ENCODE results near the gene COMP.

COMP gene

DNA sequence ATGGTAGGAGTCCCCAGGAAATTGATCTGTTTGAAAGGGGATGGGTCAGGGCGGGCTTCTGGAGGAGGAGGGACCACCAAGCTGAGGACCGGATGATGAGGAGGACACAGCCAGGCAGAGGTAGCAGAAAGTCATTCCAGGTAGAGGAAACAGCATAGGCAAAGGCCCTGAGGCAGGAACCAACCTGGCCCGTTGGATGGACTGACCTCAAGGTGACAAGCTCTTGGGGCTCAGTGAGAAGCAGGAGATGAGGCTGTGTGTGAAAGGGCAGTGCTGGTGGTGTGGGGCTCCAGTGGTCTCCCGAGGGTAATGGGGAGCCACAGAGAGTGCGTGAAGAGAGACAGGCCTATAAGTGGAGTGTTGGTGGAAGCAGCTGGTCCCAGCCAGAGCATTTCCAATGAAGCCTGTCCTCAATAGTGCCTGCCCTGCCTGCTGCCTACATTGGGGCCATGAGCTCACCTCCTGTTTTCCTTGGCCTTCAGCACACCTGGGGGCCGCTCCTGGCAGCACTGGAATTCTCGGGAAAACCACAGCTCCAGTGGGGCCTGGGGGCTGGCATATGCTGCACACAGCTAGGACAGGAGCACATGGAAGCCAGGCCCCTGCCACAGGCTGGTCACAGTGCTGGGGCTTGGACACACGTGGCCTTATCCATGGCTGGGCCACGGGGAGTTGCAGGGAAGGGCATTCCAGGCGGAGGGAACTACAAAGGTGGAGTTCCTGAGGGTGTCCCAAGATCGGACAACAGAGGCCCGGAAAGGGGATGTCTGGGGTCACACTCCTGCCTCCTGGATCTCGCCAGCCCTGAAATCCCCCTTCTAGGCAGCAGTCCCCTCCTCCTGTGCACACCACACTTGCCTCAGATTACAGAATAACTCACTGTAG lies 2.3 kb upstream of the COMP start:
- H3K9me3 Mint-ChIP-seq, result no peaks in the 10 kb centered on the region
- H3K36me3 Mint-ChIP-seq, result peaks cover 2% of the 10 kb centered on the region
- H3K4me1 Mint-ChIP-seq, result peaks cover 14% of the 10 kb centered on the region
- peaks cover 33% of the 10 kb centered on the region for H3K27me3 Mint-ChIP-seq
- peak overlapping the region; percentile 4 for H3K27ac Mint-ChIP-seq
- no peak overlapping the region for H3K4me3 Mint-ChIP-seq

- H3K27me3 Mint-ChIP-seq, result peaks cover 37% of the 10 kb centered on the region
- H3K9me3 Mint-ChIP-seq, result no peaks in the 10 kb centered on the region
- no peak overlapping the region for H3K4me3 Mint-ChIP-seq
- peaks cover 19% of the 10 kb centered on the region for H3K4me1 Mint-ChIP-seq
- H3K27ac Mint-ChIP-seq, result no peak overlapping the region
- H3K36me3 Mint-ChIP-seq, result peaks cover 2% of the 10 kb centered on the region
Measured at GRCh38 chr19:18792661-18793060, 1.6 kb upstream of the COMP start.

DNA sequence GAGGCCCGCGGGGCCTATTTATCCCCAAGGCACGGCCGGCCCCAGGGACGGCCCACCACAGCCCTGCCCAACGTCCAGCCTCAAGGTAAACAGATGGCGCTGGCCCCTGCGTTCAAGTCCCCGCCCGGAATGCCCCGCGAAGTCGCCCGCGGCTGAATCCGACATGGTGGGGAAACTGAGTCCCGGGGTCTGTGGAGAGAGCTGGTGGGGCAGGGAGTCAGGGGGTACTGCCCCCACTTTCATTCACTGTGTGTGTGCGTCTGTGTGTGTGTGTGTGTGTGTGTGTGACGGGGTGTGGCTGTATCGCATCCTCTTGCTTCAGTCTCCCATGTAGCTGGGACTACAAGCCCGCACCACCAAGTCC lies 192 bp upstream of the COMP start:
- H3K27me3 Mint-ChIP-seq, result peaks cover 45% of the 10 kb centered on the region
- H3K36me3 Mint-ChIP-seq, result peaks cover 2% of the 10 kb centered on the region
- H3K27ac Mint-ChIP-seq, result no peak overlapping the region
- H3K4me3 Mint-ChIP-seq, result no peak overlapping the region
- no peaks in the 10 kb centered on the region for H3K9me3 Mint-ChIP-seq
- peaks cover 24% of the 10 kb centered on the region for H3K4me1 Mint-ChIP-seq

DNA sequence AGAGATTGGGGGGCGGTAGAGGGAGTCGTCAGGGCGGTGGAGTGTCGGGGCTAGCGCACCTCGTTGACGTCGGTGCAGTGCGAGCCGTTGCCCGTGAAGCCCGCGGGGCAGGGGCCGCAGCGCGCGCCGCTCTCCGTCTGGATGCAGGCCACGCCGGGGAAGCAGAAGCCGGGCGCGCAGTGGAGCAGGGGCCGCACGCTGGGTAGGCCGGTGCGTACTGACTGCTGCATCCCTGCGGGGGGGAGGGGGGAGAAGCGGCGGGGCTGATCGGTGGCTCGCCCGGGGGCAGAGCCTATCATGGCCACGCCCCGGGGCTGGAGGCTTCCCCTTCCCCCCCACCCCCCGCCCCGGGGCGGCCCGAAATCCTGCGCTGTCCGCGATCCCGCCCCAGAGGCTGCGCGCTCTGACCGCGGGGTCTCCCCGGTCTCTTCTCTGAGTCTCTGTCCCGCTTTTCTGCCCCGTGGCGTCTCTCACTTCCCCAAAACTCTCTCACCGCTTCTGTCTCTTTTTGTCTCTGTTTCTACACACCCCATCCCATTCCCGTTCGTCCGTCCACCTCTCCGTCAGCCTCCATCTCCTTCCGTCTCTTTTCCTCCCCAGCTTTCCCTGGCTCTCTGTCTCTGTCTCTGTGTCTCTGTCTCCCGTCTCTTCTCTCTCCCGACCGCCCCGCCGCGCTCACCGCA lies 1.1 kb downstream of the COMP start:
- H3K4me3 Mint-ChIP-seq, result peak overlapping the region; percentile 80
- H3K36me3 Mint-ChIP-seq, result peaks cover 2% of the 10 kb centered on the region
- H3K4me1 Mint-ChIP-seq, result peaks cover 35% of the 10 kb centered on the region
- H3K27me3 Mint-ChIP-seq, result peaks cover 50% of the 10 kb centered on the region
- peak overlapping the region; percentile 60 for H3K27ac Mint-ChIP-seq
- no peaks in the 10 kb centered on the region for H3K9me3 Mint-ChIP-seq

DNA sequence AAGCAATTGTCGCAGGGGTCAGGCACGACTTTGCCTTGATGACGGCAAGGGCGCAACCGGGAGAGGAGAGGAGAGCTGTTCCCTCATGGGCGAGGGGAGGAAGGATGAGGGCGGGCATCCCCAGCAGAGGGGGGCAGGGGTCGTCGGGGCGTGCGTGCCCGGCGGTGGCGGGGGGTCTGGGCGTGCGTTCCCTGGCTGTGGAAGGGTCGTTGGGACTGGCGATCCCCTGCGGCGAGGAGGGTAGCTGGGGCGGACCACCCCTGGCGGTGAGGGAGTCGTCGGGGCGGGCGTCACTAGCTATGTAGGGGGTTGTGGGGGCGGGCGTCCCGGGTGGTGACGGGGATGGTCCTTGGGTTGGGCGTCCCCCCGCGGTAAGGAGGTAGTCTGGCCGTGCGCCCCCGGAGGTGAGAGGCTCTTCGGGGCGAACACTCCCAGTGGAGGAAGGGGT lies 1.7 kb downstream of the COMP start:
- Mint-ChIP-seq H3K36me3 (peaks cover 2% of the 10 kb centered on the region), H3K4me3 (peak overlapping the region; percentile 62), H3K27ac (no peak overlapping the region), H3K4me1 (peaks cover 36% of the 10 kb centered on the region), H3K9me3 (no peaks in the 10 kb centered on the region), H3K27me3 (peaks cover 50% of the 10 kb centered on the region)

DNA sequence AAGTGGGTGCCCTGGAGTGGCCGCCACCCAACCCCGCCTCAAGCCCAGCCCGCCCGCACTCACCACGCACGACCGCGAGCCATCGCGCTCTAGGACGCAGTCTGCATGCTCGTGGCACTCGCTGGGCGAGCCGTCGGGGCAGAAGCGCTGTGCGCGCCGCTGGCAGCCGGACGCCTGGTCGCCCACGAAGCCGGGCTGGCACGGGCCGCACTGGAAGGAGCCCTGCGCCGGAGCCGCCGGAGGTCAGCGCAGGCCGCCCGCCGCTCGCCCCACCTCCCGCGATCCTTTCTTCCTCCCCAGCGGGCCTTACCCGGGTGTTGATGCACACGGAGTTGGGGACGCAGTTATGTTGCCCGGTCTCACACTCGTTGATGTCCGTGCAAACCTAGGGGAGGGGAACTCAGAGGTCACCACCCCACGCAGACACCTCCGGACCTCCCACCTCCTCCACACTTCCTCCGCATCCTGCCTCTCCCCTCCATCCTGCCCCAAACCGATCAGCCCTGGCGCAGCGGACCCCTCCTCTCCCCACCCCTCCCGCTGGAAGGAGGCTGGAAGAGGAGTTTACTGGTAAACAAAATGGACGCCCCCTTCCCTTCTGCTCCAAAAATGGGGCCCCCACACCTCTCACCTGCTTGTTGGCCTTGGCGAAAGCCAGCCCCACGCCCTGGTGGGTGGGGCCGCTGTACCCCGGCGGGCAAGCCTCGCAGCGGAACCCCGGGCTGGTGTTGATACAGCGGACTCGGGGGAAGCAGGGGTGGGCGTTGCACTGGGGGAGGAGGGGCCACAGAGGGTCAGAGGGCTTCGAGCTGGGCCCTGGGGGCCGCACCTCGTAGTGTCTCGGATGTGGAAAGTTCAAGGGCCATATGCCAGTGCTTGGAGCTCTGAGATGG lies 2.3 kb downstream of the COMP start:
- Mint-ChIP-seq H3K4me3 (peak overlapping the region; percentile 62), H3K27ac (no peak overlapping the region), H3K27me3 (peaks cover 47% of the 10 kb centered on the region), H3K36me3 (peaks cover 2% of the 10 kb centered on the region), H3K9me3 (no peaks in the 10 kb centered on the region), H3K4me1 (peaks cover 39% of the 10 kb centered on the region)

DNA sequence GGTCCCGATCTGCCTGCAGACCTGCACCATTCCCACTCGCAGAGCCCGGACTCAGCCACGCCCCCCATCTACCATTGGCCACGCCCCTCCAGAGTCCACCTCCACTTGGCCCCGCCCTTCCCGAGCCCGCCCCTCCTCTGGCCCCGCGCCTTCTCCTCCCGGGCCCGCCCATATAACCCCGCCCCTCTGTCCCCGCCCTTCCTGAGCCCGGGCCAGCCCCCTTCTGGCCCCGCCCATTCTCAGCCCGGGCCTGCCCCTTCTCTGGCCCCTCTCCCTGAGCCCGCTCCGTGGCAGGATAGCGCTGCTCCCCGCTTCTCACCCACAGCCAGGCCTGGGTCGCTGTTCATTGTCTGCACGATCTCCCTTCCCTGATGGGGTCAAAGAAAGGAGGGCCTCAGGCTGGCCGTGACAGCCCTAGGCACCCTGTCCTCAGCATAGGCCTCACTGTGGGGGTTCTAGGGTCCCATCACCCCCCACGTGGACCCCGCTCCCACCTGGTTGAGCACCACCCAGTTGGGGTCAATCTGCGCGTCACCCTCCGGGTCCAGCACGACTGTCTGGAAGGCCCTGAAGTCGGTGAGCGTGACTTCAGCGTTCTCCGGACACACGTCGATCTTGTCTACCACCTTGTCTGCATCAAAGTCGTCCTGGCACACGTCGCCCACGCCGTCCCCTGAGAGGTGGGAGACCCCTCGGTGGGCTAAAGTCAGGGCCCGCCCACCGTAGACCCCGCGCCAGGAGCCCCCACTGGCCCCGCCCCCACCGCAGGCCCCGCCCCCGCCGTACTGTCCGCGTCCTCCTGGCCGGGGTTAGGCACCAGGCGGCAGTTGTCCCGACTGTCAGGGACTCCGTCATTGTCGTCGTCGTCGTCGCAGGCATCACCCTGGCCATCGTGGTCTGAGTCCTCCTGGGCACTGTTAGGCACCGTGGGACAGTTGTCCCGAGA lies 5.7 kb downstream of the COMP start:
- Mint-ChIP-seq H3K27me3 (peaks cover 30% of the 10 kb centered on the region), H3K36me3 (no peaks in the 10 kb centered on the region)

GRCh38 chr19:18784786-18785120 lies 6.4 kb downstream of the COMP start:
- Mint-ChIP-seq H3K27me3 (peaks cover 26% of the 10 kb centered on the region), H3K4me3 (no peak overlapping the region), H3K9me3 (no peaks in the 10 kb centered on the region), H3K4me1 (peaks cover 32% of the 10 kb centered on the region), H3K36me3 (no peaks in the 10 kb centered on the region), H3K27ac (no peak overlapping the region)

More for the DNA sequence above, 5.7 kb downstream of the COMP start:
- H3K4me1 Mint-ChIP-seq, result peaks cover 38% of the 10 kb centered on the region
- peak overlapping the region; percentile 55 for H3K4me3 Mint-ChIP-seq
- no peak overlapping the region for H3K27ac Mint-ChIP-seq
- no peaks in the 10 kb centered on the region for H3K9me3 Mint-ChIP-seq

- no peak overlapping the region for H3K27ac Mint-ChIP-seq
- no peak overlapping the region for H3K4me3 Mint-ChIP-seq
- H3K27me3 Mint-ChIP-seq, result peaks cover 24% of the 10 kb centered on the region
- peaks cover 26% of the 10 kb centered on the region for H3K4me1 Mint-ChIP-seq
- H3K36me3 Mint-ChIP-seq, result no peaks in the 10 kb centered on the region
- no peaks in the 10 kb centered on the region for H3K9me3 Mint-ChIP-seq
Measured at GRCh38 chr19:18783958-18784785, 6.9 kb downstream of the COMP start.

- H3K4me1 Mint-ChIP-seq, result peaks cover 21% of the 10 kb centered on the region
- peaks cover 21% of the 10 kb centered on the region for H3K27me3 Mint-ChIP-seq
- H3K9me3 Mint-ChIP-seq, result no peaks in the 10 kb centered on the region
- no peaks in the 10 kb centered on the region for H3K36me3 Mint-ChIP-seq
- no peak overlapping the region for H3K4me3 Mint-ChIP-seq
- H3K27ac Mint-ChIP-seq, result no peak overlapping the region
Measured at GRCh38 chr19:18782559-18783225, 8.4 kb downstream of the COMP start.

- Mint-ChIP-seq H3K27ac (no peak overlapping the region), H3K27me3 (peaks cover 15% of the 10 kb centered on the region), H3K4me3 (no peak overlapping the region), H3K4me1 (peaks cover 17% of the 10 kb centered on the region), H3K9me3 (no peaks in the 10 kb centered on the region), H3K36me3 (no peaks in the 10 kb centered on the region)
Measured at GRCh38 chr19:18781885-18782527, 9.1 kb downstream of the COMP start.

DNA sequence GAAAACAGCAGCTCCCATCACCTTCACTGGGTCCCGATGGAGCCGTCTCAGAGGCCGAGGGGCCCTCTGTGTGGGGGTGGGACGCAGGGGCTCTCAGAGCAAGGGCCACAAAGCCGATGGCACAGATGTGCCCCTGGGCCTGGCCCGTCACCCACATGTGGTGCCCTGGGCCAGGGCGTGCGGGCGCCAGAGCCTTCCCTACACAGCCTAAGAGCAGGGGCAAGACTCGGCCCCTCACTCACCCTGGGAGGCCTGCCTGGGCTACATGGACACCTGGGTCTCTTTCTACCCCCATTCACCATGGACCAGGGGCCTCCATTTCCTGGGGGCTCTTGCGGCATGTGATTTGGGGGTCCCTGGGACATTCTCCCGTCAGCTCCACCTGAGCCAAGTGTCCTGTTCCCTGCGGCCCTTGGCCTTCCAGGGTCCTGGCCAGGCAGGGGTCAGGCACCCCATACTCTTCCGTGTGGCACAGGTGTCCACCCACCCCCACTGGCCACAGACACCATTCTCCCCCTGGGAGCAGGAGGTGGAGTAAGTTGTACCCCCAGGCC lies 10.0 kb downstream of the COMP start:
- Mint-ChIP-seq H3K4me3 (no peak overlapping the region), H3K27ac (no peak overlapping the region), H3K27me3 (peaks cover 8% of the 10 kb centered on the region), H3K36me3 (no peaks in the 10 kb centered on the region), H3K9me3 (no peaks in the 10 kb centered on the region), H3K4me1 (peaks cover 13% of the 10 kb centered on the region)

DNA sequence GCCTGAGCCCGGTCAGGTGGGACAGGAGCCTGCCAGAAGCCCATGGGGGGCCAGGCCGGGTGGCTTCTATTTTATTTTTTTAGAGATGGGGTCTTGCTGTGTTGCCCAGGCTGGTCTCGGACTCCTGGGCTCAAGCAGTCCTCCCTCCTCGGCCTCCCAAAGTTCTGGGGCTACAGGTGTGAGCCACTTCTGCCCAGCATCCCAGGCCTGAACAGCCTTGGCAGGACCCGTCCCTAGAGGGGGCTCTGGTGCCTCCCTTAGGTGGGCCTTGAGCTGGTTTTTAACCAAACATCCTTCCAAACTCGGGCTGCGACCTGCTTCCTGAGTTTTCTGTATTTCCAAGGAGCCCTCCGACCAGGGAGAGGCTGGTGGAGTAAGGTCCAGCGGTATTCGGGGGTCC lies 10.5 kb downstream of the COMP start:
- Mint-ChIP-seq H3K4me3 (no peak overlapping the region), H3K4me1 (peaks cover 8% of the 10 kb centered on the region), H3K9me3 (no peaks in the 10 kb centered on the region), H3K36me3 (no peaks in the 10 kb centered on the region), H3K27ac (no peak overlapping the region), H3K27me3 (peaks cover 5% of the 10 kb centered on the region)
